Heart right ventricle (tissue), 16 donors: ENCODE measurements around the gene GRB7. TPM values are rescaled to one million over a fixed set of nuclear protein-coding genes. Genes with fewer than 3 reads are reported as not detected.

Source experiments
- ATAC-seq, 8 donors: fragments of 200-7000 bp; cut with Tn5 transposase; one replicate each; pipeline ENCODE4 v1.9.1; 2020; ENCODE audit warnings: mild to moderate bottlenecking in 8 of 8, moderate library complexity in 8 of 8, moderate number of reproducible peaks in 1 of 8
- DNase-seq, 2 donors: peaks; one replicate each; pipeline ENCODE4 v3.0.0-alpha.2; 2020
- H3K27ac ChIP-seq, 10 donors: fragments of 200-600 bp; sonication (generic) in 2 of 10; one replicate each; pipeline versions ENCODE4 v1.5.0 to v1.8.0; 2020 to 2022; ENCODE audit warnings: mild to moderate bottlenecking in 3 of 10
- H3K27me3 ChIP-seq, 7 donors: fragments of 200-600 bp; one replicate each; pipeline ENCODE4 v1.8.0; 2021 to 2022; ENCODE audit warnings: mild to moderate bottlenecking in 2 of 7
- H3K36me3 ChIP-seq, 9 donors: fragments of 200-600 bp; sonication (generic) in 1 of 9; one replicate each; pipeline versions ENCODE4 v1.5.0 to v1.8.0; 2020 to 2022; ENCODE audit warnings: mild to moderate bottlenecking in 2 of 9
- H3K4me1 ChIP-seq, 9 donors: fragments of 200-600 bp; sonication (generic) in 1 of 9; one replicate each; pipeline versions ENCODE4 v1.5.0 to v1.8.0; 2020 to 2022; ENCODE audit warnings: mild to moderate bottlenecking in 4 of 9
- H3K4me3 ChIP-seq, 10 donors: fragments of 200-600 bp; sonication (generic) in 2 of 10; one replicate each; pipeline versions ENCODE4 v1.5.0 to v1.8.0; 2020 to 2022; ENCODE audit warnings: mild to moderate bottlenecking in 7 of 10, moderate library complexity in 2 of 10
- H3K9me3 ChIP-seq, 11 donors: fragments of 200-600 bp in 10 of 11; sonication (generic) in 2 of 11; one replicate each; pipeline versions ENCODE4 v1.5.0 to v1.8.0; 2013 to 2022; ENCODE audit warnings: mild to moderate bottlenecking in 2 of 11, control low read depth in 1 of 11, moderate library complexity in 1 of 11
- WGBS, 2 donors: extraction: QIAGEN DNeasy Blood & Tissue Kit; methylation state at CpG; one replicate each; pipeline ENCODE4 v1.1.7; 2013; ENCODE audit warnings: inconsistent platforms in 1 of 2; 5-methylcytosine and 5-hydroxymethylcytosine counted together
- intact Hi-C, 10 donors: fragments of 100-400 bp; cut with DNase I; formaldehyde crosslinking; loops; one replicate each; pipeline versions ENCODE4 v1.11.1 to v1.14.2; 2022
- polyA plus RNA-seq, 2 donors: library from polyadenylated mRNA; stranded (reverse); fragments of 200-250 nt; gene quantifications; one replicate each; pipeline ENCODE4 v1.2.3, GENCODE V29; 2013
- total RNA-seq, 10 donors: library from RNA; stranded (reverse); fragmentation: NEBNext Ultra II Directional in 3 of 10; extraction: Animal tissue kit (Norgen Biotek cat#: 25700) in 3 of 10; gene quantifications; one replicate each; pipeline versions ENCODE4 v1.2.1 to v1.2.4, GENCODE V29; 2021 to 2023
- TF ChIP-seq, protein P1 (sequence below), 9 donors: fragments of 200-600 bp; sonication (generic) in 2 of 9; IDR thresholded peaks; one replicate each; pipeline versions ENCODE4 v1.5.0 to v1.8.0; 2021 to 2022; ENCODE audit warnings: antibody characterized with exemption in 9 of 9, mild to moderate bottlenecking in 5 of 9, moderate library complexity in 1 of 9
- donor health status: Arrhythmogenic right ventricular cardiomyopathy.
- donor health status: ischemic (EF 13 %, LVEDD 7.1; RV severe dilation, severe dysfunction).
- donor health status: healthy with polysubstance abuse.
- donor health status: DM: no; HTN: yes; CAD: no.
- donor health status: DM: no; HTN: no; CAD: no.
- donor health status: ischemic (EF 25% LVEDD 6.9; RV normal size, moderate dysfunction).
- donor health status: ischemic (EF 25% LVEDD 5.7; RV mildly dilated, moderate dysfunction).
- donor health status: healthy.
- donor health status: DM: yes; HTN: yes; CAD: no.
- donor health status: Ischemic cardiomyopathy.
- donor health status: ischemic (EF 35%, LVEDD 5.7; RV mildly dilated, moderate dysfunction).
- donor health status: nonischemic (EF 11% LVEDD 7.7; RV severe dilation, severe dysfunction).
- donor health status: DM: yes; HTN: yes; CAD: no.
- donor health status: PGD.
- donor health status: ischemic (EF 29% LVEDD 5.4; RV normal size, mild dysfunction).
- donor health status: nonischemic (EF 23%, LVEDD 6.1; RV moderate dilation, normal function).

Gene GRB7
- total and polyA plus RNA-seq, 12 donors, result 0.44 to 4.7 (median 1.1) TPM

DNA sequence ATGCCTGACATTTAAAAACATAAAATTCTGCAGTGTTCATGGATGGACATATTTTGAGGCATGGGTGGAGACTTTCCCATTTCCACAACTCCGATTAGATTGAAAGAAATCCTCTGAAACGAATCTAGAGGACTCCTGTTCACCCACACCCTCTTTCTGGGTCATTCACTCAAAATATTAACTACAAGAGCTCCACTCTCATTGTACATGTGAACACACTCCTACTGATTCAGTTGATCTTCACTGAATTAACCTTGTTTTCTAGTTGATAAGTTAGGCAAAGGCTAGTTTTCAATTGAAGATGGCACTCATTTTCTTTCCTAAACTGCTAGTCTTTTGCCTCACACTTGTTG, 44.1 kb downstream of the GRB7 start:
- Histone ChIP-seq H3K9me3 (no peaks in the 10 kb centered on the region), H3K27ac (peak overlapping the region in 1 of 10 donors; percentile 9), H3K27me3 (peaks cover 0 to 77% (median 47%) of the 10 kb centered on the region in 7 donors), H3K36me3 (no peaks in the 10 kb centered on the region), H3K4me3 (no peak overlapping the region), H3K4me1 (peaks cover 0 to 43% (median 0%) of the 10 kb centered on the region in 9 donors)
- 49 to 63% methylated on average over 2 of the region's 2 CpGs for WGBS, 2 donors
- ATAC-seq (no peak), DNase-seq (no peak)
- intact Hi-C loops, result no loop called here
- TF ChIP-seq, protein P1, sequence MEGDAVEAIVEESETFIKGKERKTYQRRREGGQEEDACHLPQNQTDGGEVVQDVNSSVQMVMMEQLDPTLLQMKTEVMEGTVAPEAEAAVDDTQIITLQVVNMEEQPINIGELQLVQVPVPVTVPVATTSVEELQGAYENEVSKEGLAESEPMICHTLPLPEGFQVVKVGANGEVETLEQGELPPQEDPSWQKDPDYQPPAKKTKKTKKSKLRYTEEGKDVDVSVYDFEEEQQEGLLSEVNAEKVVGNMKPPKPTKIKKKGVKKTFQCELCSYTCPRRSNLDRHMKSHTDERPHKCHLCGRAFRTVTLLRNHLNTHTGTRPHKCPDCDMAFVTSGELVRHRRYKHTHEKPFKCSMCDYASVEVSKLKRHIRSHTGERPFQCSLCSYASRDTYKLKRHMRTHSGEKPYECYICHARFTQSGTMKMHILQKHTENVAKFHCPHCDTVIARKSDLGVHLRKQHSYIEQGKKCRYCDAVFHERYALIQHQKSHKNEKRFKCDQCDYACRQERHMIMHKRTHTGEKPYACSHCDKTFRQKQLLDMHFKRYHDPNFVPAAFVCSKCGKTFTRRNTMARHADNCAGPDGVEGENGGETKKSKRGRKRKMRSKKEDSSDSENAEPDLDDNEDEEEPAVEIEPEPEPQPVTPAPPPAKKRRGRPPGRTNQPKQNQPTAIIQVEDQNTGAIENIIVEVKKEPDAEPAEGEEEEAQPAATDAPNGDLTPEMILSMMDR (IDR thresholded peaks at IDR 0.05), result no peak

DNA sequence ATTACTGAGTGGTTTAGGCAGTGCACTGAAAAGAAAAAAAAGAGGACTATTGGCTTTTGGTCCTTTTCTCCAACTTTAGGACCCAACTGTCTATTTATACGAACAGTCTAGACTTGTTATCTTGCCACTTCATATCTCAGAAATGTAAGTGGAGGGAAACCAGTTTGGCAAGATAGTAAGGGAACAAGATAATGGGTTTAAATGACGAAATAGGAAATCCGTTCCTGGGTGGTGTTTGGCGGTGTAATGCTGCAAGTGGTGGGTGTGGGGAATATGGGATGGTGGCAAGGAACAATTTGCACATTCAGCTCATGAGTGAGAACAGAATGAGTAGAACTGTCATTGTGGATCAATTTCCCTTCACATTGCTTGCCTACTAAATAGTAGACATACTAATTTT, 44.7 kb downstream of the GRB7 start:
- Histone ChIP-seq H3K4me3 (no peak overlapping the region), H3K27me3 (peaks cover 0 to 70% (median 41%) of the 10 kb centered on the region in 7 donors), H3K9me3 (no peaks in the 10 kb centered on the region), H3K36me3 (no peaks in the 10 kb centered on the region), H3K4me1 (peaks cover 0 to 40% (median 0%) of the 10 kb centered on the region in 9 donors), H3K27ac (peak overlapping the region in 1 of 10 donors; percentile 9)
- TF ChIP-seq, protein P1 (IDR thresholded peaks at IDR 0.05), result no peak
- ATAC-seq (peak in 2 of 8 donors; percentile 16 to 19), DNase-seq (no peak)
- intact Hi-C loops, result no loop called here
- 13 to 14% methylated on average over 4 of the region's 4 CpGs for whole genome bisulfite sequencing, 2 donors

DNA sequence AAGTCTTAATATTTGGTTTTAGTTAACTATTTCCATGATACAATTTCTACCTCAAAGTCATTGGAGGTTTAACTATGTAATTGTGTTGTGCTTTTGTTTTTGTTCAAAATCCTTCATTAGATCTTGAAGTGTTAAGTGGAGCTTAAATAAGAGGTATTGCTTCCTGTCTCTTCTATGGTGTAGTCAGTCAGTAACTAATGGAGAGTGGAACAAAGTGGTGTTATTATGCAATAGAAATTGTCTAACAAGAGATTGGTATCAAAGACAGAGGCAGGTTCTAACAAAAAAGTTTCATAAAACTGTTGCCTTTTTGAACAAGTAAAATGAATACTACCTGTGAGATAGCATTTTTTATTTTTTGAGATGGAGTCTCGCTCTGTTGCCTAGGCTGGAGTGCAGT, 45.2 kb downstream of the GRB7 start:
- Histone ChIP-seq H3K4me3 (no peak overlapping the region), H3K36me3 (no peaks in the 10 kb centered on the region), H3K27me3 (peaks cover 0 to 65% (median 39%) of the 10 kb centered on the region in 7 donors), H3K9me3 (no peaks in the 10 kb centered on the region), H3K27ac (no peak overlapping the region), H3K4me1 (peaks cover 0 to 36% (median 0%) of the 10 kb centered on the region in 9 donors)
- WGBS, 2 donors, result 90 to 98% methylated on average over 1 of the region's 1 CpG
- intact Hi-C loops, result no loop called here
- ATAC-seq (no peak), DNase-seq (no peak)
- TF ChIP-seq, protein P1 (IDR thresholded peaks at IDR 0.05), result no peak

DNA sequence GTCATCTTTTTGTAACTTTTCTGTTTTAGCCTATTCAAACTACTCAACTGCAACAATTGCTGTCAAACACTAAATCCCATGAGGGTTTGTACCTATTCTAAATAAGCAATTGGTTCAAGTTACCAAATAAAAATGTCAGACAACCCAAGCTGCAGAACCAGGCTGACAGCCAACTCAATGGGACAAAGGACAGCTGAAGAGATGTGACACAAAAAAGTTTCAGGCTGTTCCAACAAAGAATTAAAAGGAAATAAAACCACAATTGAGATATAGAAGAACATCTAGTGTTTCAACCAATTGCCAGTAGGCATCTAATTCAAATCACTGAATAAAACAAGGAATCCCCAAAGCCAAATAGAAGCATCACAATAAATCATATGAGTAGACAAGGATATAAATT, 49.3 kb downstream of the GRB7 start:
- TF ChIP-seq, protein P1 (IDR thresholded peaks at IDR 0.05), result no peak
- no peak for DNase-seq

More for the DNA sequence above, 49.3 kb downstream of the GRB7 start:
- Histone ChIP-seq H3K9me3 (no peaks in the 10 kb centered on the region), H3K27ac (no peak overlapping the region), H3K36me3 (no peaks in the 10 kb centered on the region), H3K27me3 (peaks cover 0 to 52% (median 21%) of the 10 kb centered on the region in 7 donors), H3K4me1 (peaks cover 0 to 17% (median 0%) of the 10 kb centered on the region in 9 donors), H3K4me3 (no peak overlapping the region)
- ATAC-seq, result no peak
- intact Hi-C loops, result no loop called here
